Smooth muscle cell of the brain vasculature (primary cell): ENCODE results near the gene RFPL4A.
"Not testable (repeated sequence)": the region's sequence is repeated elsewhere in the genome, so short reads cannot be mapped to it uniquely, and the experiment has no call there.

Experiments used
- DNase-seq: peaks from one replicate; pipeline ENCODE4 v3.0.0-alpha.2; 2012; ENCODE audit warnings: low read depth, low spot score

The RFPL4A gene

GRCh38 chr19:55758797-55759196 lies at the start of gene RFPL4A:
Gene RFPL4A (plus strand): TSS chr19:55759097. CDS start chr19:55761801, 2,704 bp downstream.
- not testable (repeated sequence) for DNase-seq

GRCh38 chr19:55711719-55712118 lies 47.2 kb upstream of the RFPL4A start:
- no peak for DNase-seq

- no peak for DNase-seq
These were observed 45.9 kb upstream of the RFPL4A start for GRCh38 chr19:55712804-55713631.

- DNase-seq, result no peak
These were observed 42.4 kb upstream of the RFPL4A start for GRCh38 chr19:55716531-55716930.

GRCh38 chr19:55717251-55717650 lies 41.6 kb upstream of the RFPL4A start:
- DNase-seq, result no peak

- not testable (repeated sequence) for DNase-seq
These were observed 40.8 kb upstream of the RFPL4A start for GRCh38 chr19:55717879-55718711.

- no peak for DNase-seq
These were observed 38.6 kb upstream of the RFPL4A start for GRCh38 chr19:55720214-55720746.

GRCh38 chr19:55720801-55721200 lies 38.1 kb upstream of the RFPL4A start:
- no peak for DNase-seq

GRCh38 chr19:55723491-55723890 lies 35.4 kb upstream of the RFPL4A start:
- no peak for DNase-seq

- DNase-seq, result not testable (repeated sequence)
These were observed 28.5 kb upstream of the RFPL4A start for GRCh38 chr19:55730378-55730777.

GRCh38 chr19:55738302-55738701 lies 20.6 kb upstream of the RFPL4A start, which contains the start of gene NLRP9:
Gene NLRP9 (minus strand): TSS chr19:55738402. CDS start chr19:55738374, 28 bp downstream.
- no peak for DNase-seq

GRCh38 chr19:55750715-55751114 lies 8.2 kb upstream of the RFPL4A start:
- no peak for DNase-seq

- DNase-seq, result no peak
These were observed 5.5 kb upstream of the RFPL4A start for GRCh38 chr19:55753401-55753800.

GRCh38 chr19:55756808-55757207 lies 2.1 kb upstream of the RFPL4A start:
- not testable (repeated sequence) for DNase-seq

GRCh38 chr19:55766466-55766865 lies 7.6 kb downstream of the RFPL4A start:
- DNase-seq, result no peak

- DNase-seq, result not testable (repeated sequence)
These were observed 9.9 kb downstream of the RFPL4A start, which contains the start of gene RFPL4AL1 for GRCh38 chr19:55768818-55769217. Gene RFPL4AL1 (plus strand): TSS chr19:55769118. CDS start chr19:55771805, 2,687 bp downstream.

- DNase-seq, result not testable (repeated sequence)
These were observed 10.7 kb downstream of the RFPL4A start for GRCh38 chr19:55769632-55770031.

- DNase-seq, result no peak
These were observed 18.6 kb downstream of the RFPL4A start for GRCh38 chr19:55777528-55777927.

- DNase-seq, result no peak
These were observed 19.4 kb downstream of the RFPL4A start for GRCh38 chr19:55778331-55778730.

- no peak for DNase-seq
These were observed 22.2 kb downstream of the RFPL4A start for GRCh38 chr19:55781112-55781511.

GRCh38 chr19:55795021-55795420 lies 36.1 kb downstream of the RFPL4A start:
- DNase-seq, result no peak

- no peak for DNase-seq
These were observed 42.5 kb downstream of the RFPL4A start for GRCh38 chr19:55801416-55801815.
